NCI-H2029 treated with DMSO at 0.1 percent for 48 hours (cell line): ENCODE results near the gene P3H2.

Experiments
- DNase-seq: peaks from one replicate; lab custom pipeline; 2025; lab: John Stamatoyannopoulos, UW

Gene P3H2

GRCh38 chr3:190017521-190018288, 103.0 kb downstream of the P3H2 start:
- DNase-seq = no peak

- no peak for DNase-seq
Observed at GRCh38 chr3:190016966-190017365, 103.7 kb downstream of the P3H2 start.

- DNase-seq = no peak
Observed at GRCh38 chr3:190014940-190015339, 105.8 kb downstream of the P3H2 start.

- no peak for DNase-seq
Observed at GRCh38 chr3:190013943-190014924, 106.5 kb downstream of the P3H2 start.

GRCh38 chr3:190012784-190013183, 107.9 kb downstream of the P3H2 start:
- no peak for DNase-seq

GRCh38 chr3:190012314-190012782, 108.3 kb downstream of the P3H2 start:
- no peak for DNase-seq

- no peak for DNase-seq
Observed at GRCh38 chr3:190010486-190010885, 110.2 kb downstream of the P3H2 start.

- DNase-seq = no peak
Observed at GRCh38 chr3:190009614-190010013, 111.1 kb downstream of the P3H2 start.

GRCh38 chr3:190008432-190008831, 112.3 kb downstream of the P3H2 start:
- no peak for DNase-seq

- no peak for DNase-seq
Observed at GRCh38 chr3:190005343-190006113, 115.2 kb downstream of the P3H2 start.

- no peak for DNase-seq
Observed at GRCh38 chr3:190004656-190005055, 116.0 kb downstream of the P3H2 start.

- DNase-seq = no peak
Observed at GRCh38 chr3:190003681-190004123, 117.0 kb downstream of the P3H2 start.

- no peak for DNase-seq
Observed at GRCh38 chr3:190003068-190003467, 117.6 kb downstream of the P3H2 start.

- no peak for DNase-seq
Observed at GRCh38 chr3:190001426-190001825, 119.3 kb downstream of the P3H2 start.

GRCh38 chr3:190000861-190001196, 119.9 kb downstream of the P3H2 start:
- DNase-seq = no peak

- DNase-seq = no peak
Observed at GRCh38 chr3:190000187-190000860, 120.4 kb downstream of the P3H2 start.

GRCh38 chr3:189999718-190000117, 121.0 kb downstream of the P3H2 start:
- DNase-seq = no peak

GRCh38 chr3:189995129-189995528, 125.6 kb downstream of the P3H2 start:
- no peak for DNase-seq

- no peak for DNase-seq
Observed at GRCh38 chr3:189990826-189991225, 129.9 kb downstream of the P3H2 start.

GRCh38 chr3:189988854-189989253, 131.8 kb downstream of the P3H2 start:
- no peak for DNase-seq

GRCh38 chr3:189988322-189988721, 132.4 kb downstream of the P3H2 start:
- no peak for DNase-seq

GRCh38 chr3:189985948-189986347, 134.7 kb downstream of the P3H2 start:
- DNase-seq = no peak
